Osteocyte (in vitro differentiated cells): ENCODE data around the gene RBM44. TPM values are rescaled to one million over a fixed set of nuclear protein-coding genes. Genes with fewer than 3 reads are reported as not detected.

Source experiments
- DNase-seq: peaks from one replicate; pipeline ENCODE4 v3.0.0; 2021; ENCODE audit warnings: mixed read lengths; ENCODE audit not compliant: unreplicated experiment; ENCODE audit errors: extremely low spot score
- H3K27ac Mint-ChIP-seq: one replicate; pipeline ENCODE4 v1.8.0; 2021; ENCODE audit warnings: mild to moderate bottlenecking, mixed read lengths; ENCODE audit not compliant: unreplicated experiment
- H3K27me3 Mint-ChIP-seq: one replicate; pipeline ENCODE4 v1.8.0; 2021; ENCODE audit warnings: mixed read lengths; ENCODE audit not compliant: unreplicated experiment
- H3K36me3 Mint-ChIP-seq: one replicate; pipeline ENCODE4 v1.8.0; 2021; ENCODE audit warnings: mixed read lengths; ENCODE audit not compliant: unreplicated experiment
- H3K4me1 Mint-ChIP-seq: one replicate; pipeline ENCODE4 v1.8.0; 2021; ENCODE audit warnings: mixed read lengths; ENCODE audit not compliant: unreplicated experiment
- H3K4me3 Mint-ChIP-seq: one replicate; pipeline ENCODE4 v1.8.0; 2021; ENCODE audit warnings: mild to moderate bottlenecking, moderate library complexity, mixed read lengths; ENCODE audit not compliant: unreplicated experiment
- H3K9me3 Mint-ChIP-seq: one replicate; pipeline ENCODE4 v1.8.0; 2021; ENCODE audit warnings: mixed read lengths; ENCODE audit not compliant: unreplicated experiment
- total RNA-seq: library from RNA; stranded (reverse); gene quantifications from 2 replicates; pipeline ENCODE4 v1.2.1, GENCODE V29; 2021
- TF ChIP-seq, protein P1 (sequence below): fragments of 200-600 bp; sonication (generic); IDR thresholded peaks from 2 replicates; pipeline ENCODE4 v1.5.0; 2021; ENCODE audit warnings: antibody characterized with exemption, mild to moderate bottlenecking, moderate library complexity

Gene RBM44
- total RNA-seq, 1 donor from 2014 or later, result 0.46 TPM

DNA sequence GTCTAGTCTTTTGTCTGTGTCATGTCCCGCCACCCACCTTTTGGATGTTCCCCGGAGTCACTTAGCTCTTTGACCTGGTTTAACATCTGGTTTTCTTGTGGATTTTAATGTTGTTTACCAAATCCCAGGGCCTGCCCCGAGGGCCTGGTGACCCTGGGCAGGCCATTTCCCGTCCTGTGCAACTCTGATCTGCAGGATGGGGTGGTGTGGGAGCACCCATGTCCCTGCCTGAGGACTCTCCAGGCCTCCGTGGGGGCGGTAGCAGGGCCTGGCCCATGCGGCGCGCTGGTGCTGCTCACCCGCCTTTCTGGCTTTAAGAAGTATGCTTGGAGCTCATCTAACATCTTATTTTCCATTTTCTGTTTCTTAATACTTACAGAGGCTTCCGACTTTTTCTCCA, 71.5 kb downstream of the RBM44 start:
- peak; percentile 64 for DNase-seq
- Mint-ChIP-seq H3K4me1 (peaks cover 78% of the 10 kb centered on the region), H3K4me3 (no peak overlapping the region), H3K27me3 (no peaks in the 10 kb centered on the region), H3K36me3 (no peaks in the 10 kb centered on the region), H3K9me3 (no peaks in the 10 kb centered on the region), H3K27ac (peak overlapping the region; percentile 50)
- TF ChIP-seq, protein P1, sequence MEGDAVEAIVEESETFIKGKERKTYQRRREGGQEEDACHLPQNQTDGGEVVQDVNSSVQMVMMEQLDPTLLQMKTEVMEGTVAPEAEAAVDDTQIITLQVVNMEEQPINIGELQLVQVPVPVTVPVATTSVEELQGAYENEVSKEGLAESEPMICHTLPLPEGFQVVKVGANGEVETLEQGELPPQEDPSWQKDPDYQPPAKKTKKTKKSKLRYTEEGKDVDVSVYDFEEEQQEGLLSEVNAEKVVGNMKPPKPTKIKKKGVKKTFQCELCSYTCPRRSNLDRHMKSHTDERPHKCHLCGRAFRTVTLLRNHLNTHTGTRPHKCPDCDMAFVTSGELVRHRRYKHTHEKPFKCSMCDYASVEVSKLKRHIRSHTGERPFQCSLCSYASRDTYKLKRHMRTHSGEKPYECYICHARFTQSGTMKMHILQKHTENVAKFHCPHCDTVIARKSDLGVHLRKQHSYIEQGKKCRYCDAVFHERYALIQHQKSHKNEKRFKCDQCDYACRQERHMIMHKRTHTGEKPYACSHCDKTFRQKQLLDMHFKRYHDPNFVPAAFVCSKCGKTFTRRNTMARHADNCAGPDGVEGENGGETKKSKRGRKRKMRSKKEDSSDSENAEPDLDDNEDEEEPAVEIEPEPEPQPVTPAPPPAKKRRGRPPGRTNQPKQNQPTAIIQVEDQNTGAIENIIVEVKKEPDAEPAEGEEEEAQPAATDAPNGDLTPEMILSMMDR, result no peak

- TF ChIP-seq, protein P1, result no peak
- Mint-ChIP-seq H3K27ac (peak overlapping the region; percentile 50), H3K36me3 (no peaks in the 10 kb centered on the region), H3K4me1 (peaks cover 76% of the 10 kb centered on the region), H3K9me3 (no peaks in the 10 kb centered on the region), H3K4me3 (no peak overlapping the region), H3K27me3 (no peaks in the 10 kb centered on the region)
- DNase-seq, result no peak
Observed at GRCh38 chr2:237870754-237871651, 72.4 kb downstream of the RBM44 start.

DNA sequence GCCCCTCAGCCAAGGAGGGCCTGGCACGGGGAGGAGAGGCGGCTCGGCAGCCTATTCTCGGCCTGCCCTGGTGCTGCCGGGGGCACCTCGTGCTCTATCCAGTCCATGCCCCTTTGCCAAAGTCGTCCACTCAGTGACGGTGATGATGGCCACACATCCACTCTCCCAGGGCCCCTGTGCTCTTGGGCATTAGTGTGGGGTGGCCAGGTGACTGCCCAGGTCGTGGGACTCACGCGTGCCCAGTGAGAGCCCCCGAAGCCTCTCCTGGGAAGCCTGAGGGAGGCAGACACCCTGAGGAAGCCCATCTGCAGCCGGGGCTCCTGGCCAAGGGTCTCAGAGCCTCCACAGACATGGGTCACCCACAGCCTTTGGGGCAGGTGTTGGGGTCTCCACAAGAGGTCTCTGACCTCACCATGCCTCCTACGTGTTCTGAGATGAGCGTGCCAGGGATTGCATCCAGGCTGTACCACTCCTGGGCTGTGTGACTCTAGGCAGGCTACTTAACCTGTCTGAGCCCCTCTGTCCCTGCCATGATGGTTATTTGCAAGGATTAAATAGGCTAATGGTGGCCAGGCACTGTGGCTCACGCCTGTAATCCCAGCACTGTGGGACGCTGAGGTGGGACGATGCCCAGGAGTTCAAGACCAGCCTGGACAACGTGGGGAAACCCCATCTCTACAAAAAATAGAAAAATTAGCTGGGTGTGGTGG, 73.8 kb downstream of the RBM44 start:
- Mint-ChIP-seq H3K9me3 (no peaks in the 10 kb centered on the region), H3K36me3 (no peaks in the 10 kb centered on the region), H3K4me1 (peaks cover 73% of the 10 kb centered on the region), H3K4me3 (no peak overlapping the region), H3K27me3 (no peaks in the 10 kb centered on the region), H3K27ac (no peak overlapping the region)
- TF ChIP-seq, protein P1, result no peak
- no peak for DNase-seq

- H3K36me3 Mint-ChIP-seq, result no peaks in the 10 kb centered on the region
- H3K27ac Mint-ChIP-seq, result peak overlapping the region; percentile 93
- H3K27me3 Mint-ChIP-seq, result no peaks in the 10 kb centered on the region
- DNase-seq, result no peak
- TF ChIP-seq, protein P1, result no peak
- no peaks in the 10 kb centered on the region for H3K9me3 Mint-ChIP-seq
- peaks cover 71% of the 10 kb centered on the region for H3K4me1 Mint-ChIP-seq
- H3K4me3 Mint-ChIP-seq, result no peak overlapping the region
Observed at GRCh38 chr2:237873421-237873831, 74.8 kb downstream of the RBM44 start.
